ENCODE data around the gene DPM2. TPM values are rescaled to one million over a fixed set of nuclear protein-coding genes. Genes with fewer than 3 reads are reported as not detected.

The DPM2 gene
- total RNA-seq, 1 donor from 2014 or later: 32.7 TPM

DNA sequence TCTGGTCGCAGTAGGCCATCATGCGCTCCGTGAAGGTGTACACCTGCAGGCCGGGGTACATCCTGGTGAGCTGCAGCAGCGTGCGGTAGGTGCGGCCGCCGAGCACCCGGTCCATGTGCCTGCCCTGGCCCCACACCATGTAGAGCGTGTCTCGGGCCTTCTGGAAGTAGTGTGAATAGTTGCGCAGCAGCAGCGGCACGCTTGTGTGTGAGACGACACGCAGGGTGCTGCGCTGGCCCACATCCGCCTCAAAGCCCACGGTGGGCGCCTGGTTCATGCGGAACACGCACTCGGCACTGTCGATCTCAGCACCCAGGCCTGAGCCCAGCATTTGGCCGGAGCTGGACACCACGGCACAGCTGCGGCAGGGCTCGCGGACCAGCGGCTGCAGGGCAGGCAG lies 25.4 kb downstream of the DPM2 start:
- H3K4me3 Mint-ChIP-seq (ENCODE audit: unreplicated experiment): no peak overlapping the region
- no peak overlapping the region for H3K27ac ChIP-seq (ENCODE audit: low read depth, low read length)
- H3K9me3 Mint-ChIP-seq (ENCODE audit: unreplicated experiment): no peaks in the 10 kb centered on the region
- peaks cover 10% of the 10 kb centered on the region for H3K4me1 ChIP-seq (ENCODE audit: insufficient read depth, low read length)
- H3K9me3 ChIP-seq (ENCODE audit: insufficient read depth, low read depth, low read length): no peaks in the 10 kb centered on the region
- no peak for DNase-seq (ENCODE audit: low read depth)
- H3K4me1 Mint-ChIP-seq (ENCODE audit: low read depth, unreplicated experiment): no peaks in the 10 kb centered on the region
- FAIRE-seq: no peak
- no peaks in the 10 kb centered on the region for H4K20me1 ChIP-seq (ENCODE audit: insufficient read depth, low read length)
- H3K36me3 ChIP-seq (ENCODE audit: insufficient read depth, low read length): peaks cover 3% of the 10 kb centered on the region
- TF ChIP-seq CTCF (IDR thresholded peaks at IDR 0.05; ENCODE audit: insufficient read depth, low read depth, low read length) (no peak), EZH2 (IDR thresholded peaks at IDR 0.05; ENCODE audit: insufficient read depth, low read length) (no peak)
- H3K27me3 Mint-ChIP-seq (ENCODE audit: low read depth, unreplicated experiment): peaks cover 4% of the 10 kb centered on the region
- H3K79me2 ChIP-seq (ENCODE audit: insufficient read depth, low read length): peaks cover 8% of the 10 kb centered on the region
- no peak overlapping the region for H3K9ac ChIP-seq (ENCODE audit: low read length)
- H3K36me3 Mint-ChIP-seq (ENCODE audit: low read depth, unreplicated experiment): peaks cover 14% of the 10 kb centered on the region
- no peak overlapping the region for H3K27ac Mint-ChIP-seq (ENCODE audit: unreplicated experiment)
- H3K27me3 ChIP-seq (ENCODE audit: insufficient read depth, low read length): no peaks in the 10 kb centered on the region
- no peak overlapping the region for H2AFZ ChIP-seq (ENCODE audit: low read depth, low read length)
- no peak overlapping the region for H3K4me3 ChIP-seq (ENCODE audit: insufficient read depth, low read depth, low read length)
- H3K4me2 ChIP-seq (ENCODE audit: low read length): no peak overlapping the region

DNA sequence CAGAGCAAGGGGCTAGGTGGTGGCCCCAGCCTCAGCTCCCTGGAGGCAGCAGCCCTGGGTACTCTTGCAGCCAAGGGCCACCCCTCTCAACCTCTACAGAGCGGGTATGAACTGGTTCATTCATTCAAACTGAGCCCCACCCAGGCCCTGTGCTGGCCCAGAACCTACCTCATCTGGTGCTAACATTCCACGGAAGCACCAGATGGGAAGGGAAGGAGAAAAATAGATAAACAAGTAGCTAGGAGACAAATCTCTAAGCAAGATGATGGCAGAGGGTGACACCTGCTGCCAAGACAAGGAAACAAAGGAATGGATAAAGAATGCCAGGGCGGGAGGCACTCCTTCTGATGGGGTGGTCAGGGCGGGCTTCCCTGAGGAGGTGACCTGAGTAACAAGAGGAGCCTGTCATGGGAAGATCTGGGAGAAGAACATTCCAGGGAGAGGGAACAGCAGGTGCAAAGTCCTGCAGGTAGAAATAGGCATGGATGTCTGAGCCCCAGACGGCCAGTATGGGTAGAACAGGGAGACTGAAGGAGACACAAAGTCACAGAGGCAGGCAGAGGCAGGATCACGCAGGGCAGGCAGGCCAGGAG lies 26.9 kb downstream of the DPM2 start:
- Mint-ChIP-seq H3K27me3 (ENCODE audit: low read depth, unreplicated experiment) (peaks cover 4% of the 10 kb centered on the region), H3K9me3 (ENCODE audit: unreplicated experiment) (no peaks in the 10 kb centered on the region), H3K27ac (ENCODE audit: unreplicated experiment) (peak overlapping the region; percentile 63), H3K4me3 (ENCODE audit: unreplicated experiment) (no peak overlapping the region), H3K36me3 (ENCODE audit: low read depth, unreplicated experiment) (peaks cover 12% of the 10 kb centered on the region), H3K4me1 (ENCODE audit: low read depth, unreplicated experiment) (no peaks in the 10 kb centered on the region)
- DNase-seq (ENCODE audit: low read depth) (no peak), FAIRE-seq (no peak)
- H3K79me2 ChIP-seq (ENCODE audit: insufficient read depth, low read length): peaks cover 3% of the 10 kb centered on the region
- H3K9ac ChIP-seq (ENCODE audit: low read length): no peak overlapping the region
- no peak overlapping the region for H2AFZ ChIP-seq (ENCODE audit: low read depth, low read length)
- H3K27ac ChIP-seq (ENCODE audit: low read depth, low read length): no peak overlapping the region
- no peaks in the 10 kb centered on the region for H4K20me1 ChIP-seq (ENCODE audit: insufficient read depth, low read length)
- H3K4me3 ChIP-seq (ENCODE audit: insufficient read depth, low read depth, low read length): no peak overlapping the region
- H3K27me3 ChIP-seq (ENCODE audit: insufficient read depth, low read length): no peaks in the 10 kb centered on the region
- TF ChIP-seq CTCF (IDR thresholded peaks at IDR 0.05; ENCODE audit: insufficient read depth, low read depth, low read length) (no peak), EZH2 (IDR thresholded peaks at IDR 0.05; ENCODE audit: insufficient read depth, low read length) (no peak)
- H3K4me1 ChIP-seq (ENCODE audit: insufficient read depth, low read length): no peaks in the 10 kb centered on the region
- H3K4me2 ChIP-seq (ENCODE audit: low read length): no peak overlapping the region
- H3K36me3 ChIP-seq (ENCODE audit: insufficient read depth, low read length): peaks cover 3% of the 10 kb centered on the region
- no peaks in the 10 kb centered on the region for H3K9me3 ChIP-seq (ENCODE audit: insufficient read depth, low read depth, low read length)

- Mint-ChIP-seq H3K27me3 (ENCODE audit: low read depth, unreplicated experiment) (peaks cover 5% of the 10 kb centered on the region), H3K4me3 (ENCODE audit: unreplicated experiment) (no peak overlapping the region), H3K36me3 (ENCODE audit: low read depth, unreplicated experiment) (peaks cover 12% of the 10 kb centered on the region), H3K9me3 (ENCODE audit: unreplicated experiment) (no peaks in the 10 kb centered on the region), H3K4me1 (ENCODE audit: low read depth, unreplicated experiment) (peaks cover 2% of the 10 kb centered on the region), H3K27ac (ENCODE audit: unreplicated experiment) (no peak overlapping the region)
- Histone ChIP-seq H3K4me2 (ENCODE audit: low read length) (no peak overlapping the region), H4K20me1 (ENCODE audit: insufficient read depth, low read length) (no peaks in the 10 kb centered on the region), H3K4me1 (ENCODE audit: insufficient read depth, low read length) (no peaks in the 10 kb centered on the region), H3K4me3 (ENCODE audit: insufficient read depth, low read depth, low read length) (no peak overlapping the region), H3K27ac (ENCODE audit: low read depth, low read length) (no peak overlapping the region), H3K36me3 (ENCODE audit: insufficient read depth, low read length) (peaks cover 3% of the 10 kb centered on the region), H3K9ac (ENCODE audit: low read length) (no peak overlapping the region), H3K27me3 (ENCODE audit: insufficient read depth, low read length) (no peaks in the 10 kb centered on the region), H3K9me3 (ENCODE audit: insufficient read depth, low read depth, low read length) (no peaks in the 10 kb centered on the region), H2AFZ (ENCODE audit: low read depth, low read length) (no peak overlapping the region), H3K79me2 (ENCODE audit: insufficient read depth, low read length) (no peaks in the 10 kb centered on the region)
- FAIRE-seq: no peak
- no peak for TF ChIP-seq EZH2 (IDR thresholded peaks at IDR 0.05; ENCODE audit: insufficient read depth, low read length)
- no peak for TF ChIP-seq CTCF (IDR thresholded peaks at IDR 0.05; ENCODE audit: insufficient read depth, low read depth, low read length)
- no peak for DNase-seq (ENCODE audit: low read depth)
These were observed 27.8 kb downstream of the DPM2 start for GRCh38 chr9:127909839-127910273.
